HG02798 (cell line): Measurements from ENCODE around the gene NT5C3A.
"Not testable (repeated sequence)": the region's sequence is repeated elsewhere in the genome, so short reads cannot be mapped to it uniquely, and the experiment has no call there.

Experiments used
- ATAC-seq: cut with Tn5 transposase; IDR thresholded peaks from one replicate; pipeline ENCODE4 v1.9.1; 2021; ENCODE audit warnings: mild to moderate bottlenecking; ENCODE audit not compliant: unreplicated experiment, poor library complexity

NT5C3A gene

DNA sequence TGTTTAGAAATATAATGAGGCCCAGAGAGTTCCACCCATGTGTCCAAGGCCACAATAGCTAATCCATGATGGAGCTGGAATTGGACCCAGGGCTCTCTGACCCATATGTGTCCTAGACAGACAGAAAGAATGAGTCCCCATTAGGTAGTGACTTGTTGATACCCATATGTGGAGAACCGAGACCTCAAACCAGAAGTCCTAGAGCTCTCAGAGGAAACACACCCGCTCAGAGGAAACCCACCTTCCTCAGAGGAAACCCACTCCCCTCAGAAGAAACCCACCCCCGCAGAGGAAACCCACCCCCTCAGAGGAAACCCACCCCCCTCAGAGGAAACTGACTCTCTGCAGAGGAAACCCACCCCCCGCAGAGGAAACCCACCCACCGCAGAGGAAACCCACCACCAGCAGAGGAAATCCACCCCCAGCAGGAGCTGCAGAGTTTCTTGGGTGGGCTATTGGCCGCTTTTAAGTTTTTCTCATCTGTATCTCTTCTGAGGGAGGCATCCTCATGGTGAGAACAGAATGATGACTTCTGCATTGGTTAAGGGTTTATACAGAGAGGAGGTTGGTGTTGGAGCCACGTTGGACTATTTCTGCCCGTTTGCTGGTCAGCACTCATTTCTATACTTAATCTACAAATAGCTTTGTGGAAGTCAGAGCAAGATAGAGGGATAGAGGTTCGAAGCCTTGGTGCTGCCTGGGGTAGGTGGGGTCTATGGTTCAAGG lies 70.4 kb downstream of the NT5C3A start:
- ATAC-seq: not testable (repeated sequence)

DNA sequence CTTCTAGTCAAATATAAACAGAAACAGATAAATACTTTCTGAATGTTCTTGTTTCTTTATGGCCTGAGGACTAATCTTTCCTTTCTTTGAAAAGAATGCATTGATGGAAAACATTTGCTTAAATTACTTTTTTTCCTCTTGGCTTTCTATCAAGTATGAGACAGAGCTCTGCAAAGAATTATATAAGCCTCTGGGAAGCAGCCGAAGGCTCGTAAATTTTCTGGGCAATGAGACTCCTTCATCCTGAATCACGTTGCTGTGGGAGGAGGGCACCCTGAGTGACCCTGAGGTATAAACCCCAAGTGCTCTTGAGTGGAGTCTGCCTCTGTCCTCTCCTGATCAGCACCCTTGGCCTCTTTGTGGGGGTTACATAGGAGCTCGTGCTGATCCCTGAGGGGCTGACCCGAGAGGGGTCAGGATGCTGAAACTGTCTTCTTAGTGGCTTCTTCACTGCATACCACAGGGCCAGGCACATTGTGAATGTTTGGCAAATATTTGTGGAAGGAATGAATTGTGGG lies 71.4 kb downstream of the NT5C3A start:
- not testable (repeated sequence) for ATAC-seq

- ATAC-seq: peak; percentile 72
Measured at GRCh38 chr7:32988148-32988547, 74.4 kb downstream of the NT5C3A start.

DNA sequence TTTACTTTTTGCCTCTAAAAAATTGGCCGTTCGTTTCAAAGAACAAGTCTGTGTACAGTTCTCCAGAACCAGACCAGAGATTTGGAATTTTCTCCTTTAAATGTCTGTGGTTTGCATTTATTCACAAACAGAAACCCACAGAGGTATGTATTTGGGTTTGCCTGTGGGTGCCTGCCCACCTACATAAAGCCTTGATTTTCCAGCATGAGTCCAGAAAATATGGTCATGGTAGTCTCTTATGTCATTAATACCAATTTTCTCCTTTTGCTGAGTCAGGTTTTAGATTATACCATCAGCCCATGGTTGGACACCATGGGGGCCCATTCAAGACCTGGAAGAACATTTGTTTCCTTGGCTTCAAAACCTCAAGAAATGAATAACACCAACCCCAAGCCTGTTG lies 82.7 kb downstream of the NT5C3A start:
- not testable (repeated sequence) for ATAC-seq

GRCh38 chr7:32979246-32979645 lies 83.3 kb downstream of the NT5C3A start:
- ATAC-seq: not testable (repeated sequence)

- ATAC-seq: not testable (repeated sequence)
Measured at GRCh38 chr7:32977159-32977558, 85.4 kb downstream of the NT5C3A start.

- ATAC-seq: not testable (repeated sequence)
Measured at GRCh38 chr7:32971967-32972366, 90.6 kb downstream of the NT5C3A start.

- ATAC-seq: not testable (repeated sequence)
Measured at GRCh38 chr7:32967268-32967582, 95.4 kb downstream of the NT5C3A start.

GRCh38 chr7:32966489-32967267 lies 95.9 kb downstream of the NT5C3A start:
- not testable (repeated sequence) for ATAC-seq

DNA sequence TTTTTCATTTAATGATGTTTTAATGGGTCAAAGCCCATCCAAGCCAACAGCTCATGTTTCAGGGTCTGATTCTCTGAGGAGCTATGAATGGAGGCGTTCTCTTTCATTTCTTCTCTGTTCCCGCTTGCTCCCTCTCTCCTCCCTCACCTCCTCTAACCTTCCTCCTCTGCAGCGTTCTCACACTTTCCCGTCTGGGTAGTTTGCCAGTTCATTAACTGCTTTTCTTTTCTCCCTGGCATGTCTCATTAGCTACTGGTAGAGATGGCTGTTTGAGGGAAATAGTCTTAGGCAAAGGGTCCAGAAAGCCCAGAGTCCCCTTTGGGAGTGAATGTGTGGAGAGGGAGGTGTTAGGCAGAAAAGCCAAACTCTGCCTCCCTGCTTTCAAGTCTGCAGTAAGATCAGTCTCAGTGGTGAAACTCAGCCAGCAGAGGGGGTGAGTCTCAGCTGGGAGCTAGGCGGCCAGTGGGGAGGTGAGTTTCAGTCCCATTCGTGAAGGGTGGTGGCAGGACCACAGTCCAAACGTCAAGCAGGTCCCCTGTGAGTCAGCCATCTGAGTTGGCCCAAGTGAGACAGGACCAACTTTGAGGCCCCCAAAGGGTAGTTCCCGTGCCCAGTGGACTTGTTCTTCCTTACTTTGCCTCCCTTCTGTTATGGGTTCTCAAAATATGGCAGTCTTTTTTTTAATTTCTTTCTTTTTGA lies 98.0 kb downstream of the NT5C3A start:
- peak; percentile 99 for ATAC-seq
